KBM-7 (cell line): Measurements from ENCODE around the gene ZMPSTE24.

Source experiments
- DNase-seq: peaks from one replicate; pipeline ENCODE4 v3.0.0-alpha.2; 2015
- in situ Hi-C: fragments of 300-500 bp; cut with MboI; formaldehyde crosslinking; loops from 2 replicates; pipeline ENCODE4 v1.14.3; 2020; ENCODE audit warnings: low sequenced_read_pairs, low pct_unique_long_range_greater_than_20kb, mixed read lengths

The ZMPSTE24 gene

DNA sequence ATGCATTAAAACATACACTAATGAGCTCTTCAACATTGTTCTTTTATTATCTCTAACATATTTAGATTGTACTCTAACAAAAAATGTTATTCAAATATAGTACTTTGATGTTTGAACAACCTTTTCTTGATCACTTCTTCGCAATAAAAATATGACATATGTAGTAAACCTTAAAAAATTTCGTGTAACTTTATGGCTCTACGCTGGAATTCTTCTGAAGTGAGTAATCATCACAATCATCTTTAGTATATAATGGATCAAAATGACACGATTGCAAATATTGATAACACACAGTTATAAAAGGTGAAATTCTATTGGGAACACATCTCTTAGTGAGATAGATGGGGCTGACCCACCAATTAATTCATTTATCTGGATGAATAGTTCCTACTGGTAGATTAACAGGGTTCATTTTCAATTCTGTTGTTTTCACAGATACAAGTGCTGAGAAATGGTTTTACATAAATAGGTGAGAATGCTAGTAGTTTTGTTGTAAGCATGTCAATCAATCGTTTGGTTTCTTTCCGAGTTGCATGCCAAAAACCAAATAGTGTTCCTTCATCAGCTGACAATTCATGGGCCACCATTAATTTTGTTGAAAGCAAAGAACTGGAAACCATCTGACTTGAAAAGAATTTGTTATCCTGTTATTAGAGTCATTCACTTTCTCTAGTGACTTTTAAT, 1.5 kb upstream of the ZMPSTE24 start:
- DNase-seq = no peak
- in situ Hi-C loops = no loop called here

DNA sequence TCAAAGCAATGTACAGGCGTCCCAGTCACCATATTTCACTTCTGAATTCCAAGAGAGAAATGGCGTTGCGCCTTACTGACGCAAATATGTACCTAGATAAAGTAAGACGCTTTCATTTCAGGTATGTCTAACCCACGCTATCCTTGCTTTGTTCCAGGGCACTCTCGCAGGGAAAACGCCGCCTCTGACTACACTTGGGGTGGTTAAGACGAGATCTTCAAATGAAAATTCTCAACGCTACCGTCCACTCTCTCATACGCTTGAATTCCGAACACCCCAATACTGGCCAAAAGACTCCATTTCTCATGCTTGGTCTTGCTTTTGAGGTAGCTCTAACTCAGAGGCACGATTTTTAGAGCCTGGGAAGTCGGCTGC, 736 bp upstream of the ZMPSTE24 start:
- DNase-seq = no peak
- in situ Hi-C loops = no loop called here

DNA sequence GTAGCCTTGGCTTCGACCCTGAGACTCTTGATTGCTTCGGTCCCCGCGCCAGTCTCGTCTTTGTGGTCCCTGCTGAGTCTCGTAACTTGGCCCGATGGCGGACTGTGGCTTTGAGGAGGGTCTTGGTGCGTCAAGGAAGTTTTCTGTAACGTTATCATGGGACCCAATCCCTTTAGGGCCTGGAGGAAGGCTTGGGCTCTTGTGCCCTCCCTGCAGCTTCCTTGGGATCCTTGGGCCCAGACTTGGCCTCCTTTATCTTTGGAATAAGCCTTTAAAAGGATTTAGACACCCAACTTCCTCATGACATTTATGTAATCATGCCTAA, 371 bp downstream of the ZMPSTE24 start:
- in situ Hi-C loops = no loop called here
- DNase-seq = no peak

DNA sequence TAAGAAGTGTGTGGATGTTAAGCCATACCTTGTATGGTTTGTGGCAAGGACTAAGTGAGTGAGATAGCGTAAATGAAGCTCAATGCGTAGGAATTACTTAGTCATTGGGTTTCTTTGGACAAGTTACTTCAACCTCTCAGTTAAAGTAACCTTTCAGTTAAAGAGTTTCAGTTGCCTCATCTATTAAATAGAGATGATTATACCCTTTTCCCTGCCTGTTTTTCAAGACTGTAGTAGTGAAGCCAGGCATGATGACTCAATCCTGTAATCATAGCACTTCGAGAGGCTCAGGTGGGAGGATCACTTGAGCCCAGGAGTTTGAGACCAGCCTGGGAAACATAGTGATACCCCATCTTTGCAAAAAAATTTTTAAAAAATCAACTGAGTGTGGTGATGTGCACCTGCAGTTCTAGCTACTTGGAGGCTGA, 6.3 kb downstream of the ZMPSTE24 start:
- in situ Hi-C loops = no loop called here
- DNase-seq = no peak

DNA sequence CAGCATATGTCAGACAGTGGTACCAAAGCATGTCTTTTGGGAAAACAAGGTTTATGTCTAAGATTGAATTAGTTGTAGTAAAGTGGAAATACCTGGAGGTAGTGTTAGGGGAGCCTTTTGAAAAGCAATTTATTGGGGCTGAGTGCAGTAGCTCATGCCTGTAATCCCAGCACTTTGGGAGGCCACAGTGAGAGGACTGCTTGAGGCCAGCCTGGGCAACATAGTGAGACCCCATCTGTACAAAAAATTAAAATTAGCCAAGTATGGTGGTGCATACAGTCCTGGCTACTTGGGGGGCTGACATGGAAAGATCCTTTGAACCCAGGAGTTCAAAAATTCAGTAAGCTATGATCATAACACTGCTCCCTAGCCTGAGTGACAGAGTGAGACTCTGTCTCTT, 7.3 kb downstream of the ZMPSTE24 start:
- in situ Hi-C loops = no loop called here
- DNase-seq = no peak

DNA sequence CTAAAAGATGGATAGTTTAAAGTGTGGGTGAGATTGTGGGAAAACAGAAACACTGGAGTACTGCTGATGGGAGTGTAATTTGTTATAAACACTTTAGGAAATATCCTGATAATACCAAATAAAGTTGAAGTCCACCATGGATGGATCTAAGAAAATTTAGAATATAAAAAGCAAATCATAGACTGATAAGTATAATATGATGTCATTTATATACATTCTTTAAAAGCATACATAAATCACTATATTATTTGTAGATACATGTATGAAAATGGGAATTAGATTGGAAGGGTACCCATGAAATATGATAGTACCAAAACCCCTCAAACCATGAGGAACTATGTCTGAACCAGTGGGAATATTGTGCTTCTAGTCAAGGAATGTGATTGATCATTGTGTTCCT, 7.9 kb downstream of the ZMPSTE24 start:
- DNase-seq = no peak
- in situ Hi-C loops = no loop called here

DNA sequence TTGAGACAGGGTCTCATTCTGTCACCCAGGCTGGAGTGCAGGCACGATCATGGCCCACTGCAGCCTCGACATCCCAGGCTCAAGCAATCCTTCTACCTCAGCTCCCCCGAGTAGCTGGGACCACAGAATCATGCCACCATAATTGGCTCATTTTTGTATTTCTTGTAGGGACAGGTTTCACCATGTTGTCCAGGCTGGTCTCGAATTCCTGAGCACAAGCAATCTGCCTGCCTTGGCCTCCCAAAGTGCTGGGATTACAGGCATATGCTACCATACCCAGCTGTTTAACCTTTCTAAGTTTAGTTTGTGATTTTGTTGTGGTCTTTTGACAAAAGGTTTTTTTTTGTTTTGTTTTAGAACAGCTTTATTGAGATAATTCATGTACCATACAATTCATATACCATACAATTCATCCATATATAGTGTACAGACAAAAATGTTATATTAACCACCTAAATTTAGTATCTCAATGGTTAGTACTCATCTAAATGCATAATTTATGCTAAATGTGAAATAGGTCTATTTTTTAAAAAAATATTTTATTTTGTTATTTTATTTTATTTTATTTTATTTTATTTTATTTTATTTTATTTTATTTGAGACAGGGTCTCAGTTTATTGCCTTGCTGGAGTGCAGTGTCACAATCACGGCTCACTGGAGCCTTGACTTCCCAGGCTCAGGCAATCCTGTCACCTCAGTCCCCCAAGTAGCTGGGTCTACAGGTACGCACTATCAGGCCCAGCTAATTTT, 8.9 kb downstream of the ZMPSTE24 start:
- in situ Hi-C loops = no loop called here
- DNase-seq = no peak

DNA sequence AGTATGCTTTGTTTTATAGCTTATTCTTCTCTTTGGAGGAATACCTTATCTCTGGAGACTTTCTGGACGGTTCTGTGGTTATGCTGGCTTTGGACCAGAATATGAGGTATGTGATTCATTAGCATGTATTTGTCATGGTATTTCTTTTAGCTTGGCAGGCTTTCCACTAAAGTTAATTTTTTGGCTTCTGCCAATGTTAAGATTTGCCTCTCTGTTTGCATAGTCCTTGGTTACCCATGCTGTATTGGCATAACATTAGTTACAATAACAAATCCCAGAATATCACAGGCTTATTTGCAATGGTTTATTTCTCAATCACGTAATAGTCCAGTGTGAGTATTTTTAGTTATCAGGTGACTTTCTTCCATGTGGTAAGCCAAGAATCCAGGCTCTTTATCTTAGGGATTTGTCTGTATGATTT, 9.7 kb downstream of the ZMPSTE24 start:
- DNase-seq = no peak
- in situ Hi-C loops = no loop called here

DNA sequence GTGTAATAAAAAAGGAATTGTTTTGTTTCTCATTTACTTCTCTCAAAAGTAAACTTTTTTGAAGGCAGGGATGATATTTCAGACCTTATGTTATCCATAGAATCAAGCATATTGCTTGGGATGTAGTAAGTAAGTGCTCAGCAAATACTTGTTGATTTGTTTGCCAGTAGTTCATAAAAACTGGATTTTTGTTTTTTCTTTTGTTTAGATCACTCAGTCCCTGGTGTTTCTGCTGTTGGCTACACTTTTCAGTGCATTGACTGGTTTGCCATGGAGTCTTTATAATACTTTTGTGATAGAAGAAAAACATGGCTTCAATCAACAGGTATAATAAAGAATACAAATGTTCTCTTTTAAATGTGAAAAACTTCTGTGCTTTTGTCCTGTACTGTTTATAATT, 10.2 kb downstream of the ZMPSTE24 start:
- in situ Hi-C loops = no loop called here
- no peak for DNase-seq

DNA sequence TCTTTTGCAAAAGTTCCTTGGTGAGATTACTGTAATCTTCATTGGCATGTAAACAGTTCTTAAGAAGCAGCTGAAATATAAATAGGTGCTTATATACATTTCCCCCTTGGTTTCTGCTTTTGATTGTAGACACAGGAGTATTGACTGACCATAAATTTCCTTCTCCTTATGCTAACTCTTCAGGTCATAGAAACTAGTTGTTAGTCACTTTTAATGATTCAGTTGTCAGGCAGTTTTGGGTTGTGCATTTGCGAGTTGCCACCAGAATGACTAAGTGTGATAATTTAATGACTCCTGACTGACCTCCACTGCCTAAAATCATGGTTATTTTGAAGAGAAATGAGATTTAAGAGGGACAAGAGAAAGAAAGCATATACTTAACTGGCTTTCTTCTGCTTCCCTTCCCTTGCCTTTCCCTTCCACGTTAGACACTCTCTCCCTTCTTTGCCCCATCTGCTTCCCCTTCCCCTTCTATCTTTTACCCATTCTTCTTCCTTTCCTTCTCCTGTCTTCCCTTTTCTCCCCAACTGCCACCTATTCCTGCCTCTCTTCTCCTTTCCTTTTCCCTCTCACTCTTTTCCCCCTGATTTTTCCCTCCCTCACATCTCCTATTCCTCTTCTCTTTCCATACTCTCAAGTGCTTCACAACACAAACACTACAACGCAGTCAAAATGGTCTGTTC, 12.3 kb downstream of the ZMPSTE24 start:
- in situ Hi-C loops = no loop called here
- no peak for DNase-seq

DNA sequence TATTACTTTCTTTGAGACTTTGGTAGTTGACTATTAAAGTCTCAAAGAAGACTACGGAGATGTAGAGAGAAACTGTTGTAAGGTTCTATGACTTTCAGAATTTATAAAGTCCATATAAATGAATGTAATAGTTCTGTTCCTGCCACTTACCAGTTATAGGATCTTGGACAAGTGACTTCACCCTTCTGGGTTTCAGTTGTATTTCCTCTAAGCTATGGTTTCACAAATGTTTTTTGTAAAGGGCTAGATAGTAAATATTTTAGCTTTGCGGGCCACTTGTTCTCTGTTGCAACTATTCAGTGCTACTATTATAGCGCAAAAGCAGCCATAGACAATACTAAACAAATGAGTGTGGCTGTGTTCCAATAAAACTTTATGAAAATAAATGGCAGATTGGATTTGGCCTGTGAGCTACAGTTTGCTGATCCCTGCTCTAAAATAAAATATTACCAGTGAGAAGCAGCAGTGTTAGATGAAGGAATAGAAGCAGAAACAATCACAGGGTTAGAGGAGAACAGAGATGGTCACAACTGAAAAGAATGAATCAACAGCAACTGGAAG, 14.7 kb downstream of the ZMPSTE24 start:
- in situ Hi-C loops = no loop called here

DNA sequence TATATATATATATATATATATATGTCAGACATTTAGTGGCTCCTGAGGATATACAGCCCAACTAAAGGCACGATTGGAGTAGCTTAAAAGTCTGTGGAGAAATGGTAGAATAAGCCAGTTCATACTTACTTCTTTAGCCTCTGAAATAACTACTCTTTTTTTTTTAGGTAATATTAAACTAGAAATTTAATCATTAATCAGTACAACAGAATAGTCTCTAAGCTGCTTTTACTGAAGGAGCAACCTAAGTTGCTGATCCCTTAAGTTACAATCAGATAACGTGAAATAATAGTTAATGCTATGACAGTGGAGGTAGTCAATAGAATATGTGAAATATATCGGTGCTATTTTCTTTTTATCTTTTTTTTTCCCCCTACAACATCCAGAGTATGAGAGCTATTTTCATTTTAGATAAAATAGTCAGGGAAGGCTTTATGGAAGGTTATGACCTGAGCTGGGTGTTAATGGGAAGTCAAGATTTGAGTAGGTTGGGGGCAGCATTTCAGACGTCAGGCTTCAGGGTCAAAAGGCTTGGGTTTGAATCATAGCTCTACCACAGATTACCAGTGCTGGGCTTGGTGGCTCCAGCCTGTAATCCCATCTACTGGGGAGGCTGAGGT, 15.6 kb downstream of the ZMPSTE24 start:
- DNase-seq = no peak
- in situ Hi-C loops = no loop called here

More for the DNA sequence above, 14.7 kb downstream of the ZMPSTE24 start:
- DNase-seq = no peak

DNA sequence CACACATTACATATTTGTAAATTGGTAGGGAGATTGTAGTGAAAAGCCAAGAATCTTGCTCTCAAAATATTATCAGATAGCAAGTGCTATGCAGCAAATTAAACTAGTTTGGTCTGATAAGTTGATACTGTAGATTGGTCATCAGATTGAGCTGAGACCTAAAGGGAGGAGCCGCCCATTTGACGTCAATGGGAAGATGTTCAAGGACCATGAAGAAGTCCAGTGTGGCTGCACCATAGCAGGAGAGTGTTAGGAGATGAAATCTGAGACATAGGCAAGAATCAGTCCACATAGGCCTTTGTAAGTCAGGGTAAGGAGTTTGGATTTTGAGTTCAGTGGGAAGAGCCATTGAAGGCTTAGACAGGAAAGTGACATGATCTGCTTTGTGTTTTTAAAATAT, 16.3 kb downstream of the ZMPSTE24 start:
- in situ Hi-C loops = no loop called here
- DNase-seq = no peak

DNA sequence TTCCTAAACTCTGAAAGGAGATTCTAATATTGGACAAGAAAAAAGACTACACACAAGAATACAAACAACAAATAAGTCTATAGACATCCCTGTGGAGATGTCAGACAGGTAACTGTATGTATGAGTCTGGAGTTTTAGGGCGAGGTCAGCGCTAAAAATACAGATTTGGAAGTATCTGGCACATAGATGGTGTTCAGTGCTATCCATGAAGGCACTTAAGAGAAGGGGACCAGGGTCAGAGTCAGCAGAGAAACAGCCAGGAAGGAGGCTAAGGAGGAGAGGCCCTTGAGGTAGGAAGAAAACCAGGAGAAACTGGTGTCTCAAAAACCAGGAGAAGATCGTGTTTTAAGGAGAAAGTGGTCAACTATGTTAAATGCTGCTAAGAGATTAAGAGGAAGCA, 18.1 kb downstream of the ZMPSTE24 start:
- no peak for DNase-seq
- in situ Hi-C loops = no loop called here

DNA sequence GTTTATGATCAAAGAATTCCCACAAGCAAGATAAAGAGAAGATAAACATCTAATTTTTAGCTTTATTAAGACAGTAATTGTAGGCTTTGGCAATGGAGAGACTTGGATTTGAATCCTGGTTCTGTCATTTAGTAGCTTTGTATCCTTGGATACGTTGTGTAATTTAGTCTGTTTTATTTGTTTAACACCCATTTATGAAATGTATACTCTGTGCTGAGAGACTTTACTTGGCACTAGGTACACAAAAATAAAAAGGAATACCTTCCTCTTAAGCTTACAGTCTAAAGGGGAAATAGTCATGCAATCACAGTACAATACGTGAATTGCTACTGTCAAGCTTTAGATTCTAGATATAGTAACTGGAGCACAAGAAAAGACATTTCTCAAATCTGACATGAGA, 23.8 kb downstream of the ZMPSTE24 start:
- in situ Hi-C loops = no loop called here
- no peak for DNase-seq

DNA sequence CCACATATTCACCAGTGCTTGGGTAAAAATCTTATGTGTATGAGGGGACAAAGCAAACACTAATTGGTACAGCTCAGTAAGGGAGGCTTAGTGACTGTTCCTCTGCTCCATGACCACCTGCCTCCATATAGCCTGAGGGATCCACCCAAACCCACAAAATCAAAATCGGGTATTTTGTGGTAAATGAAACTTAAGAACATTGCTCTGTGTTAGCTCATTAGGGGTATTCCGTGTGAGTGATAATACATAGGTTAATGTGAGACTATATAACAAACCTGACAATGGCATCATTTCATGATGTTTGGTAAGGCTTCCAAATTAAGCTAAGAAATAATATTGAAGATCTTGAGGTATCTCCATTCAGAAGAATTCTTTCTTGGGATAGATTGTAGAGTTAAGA, 33.3 kb downstream of the ZMPSTE24 start:
- in situ Hi-C loops = no loop called here
- DNase-seq = no peak

DNA sequence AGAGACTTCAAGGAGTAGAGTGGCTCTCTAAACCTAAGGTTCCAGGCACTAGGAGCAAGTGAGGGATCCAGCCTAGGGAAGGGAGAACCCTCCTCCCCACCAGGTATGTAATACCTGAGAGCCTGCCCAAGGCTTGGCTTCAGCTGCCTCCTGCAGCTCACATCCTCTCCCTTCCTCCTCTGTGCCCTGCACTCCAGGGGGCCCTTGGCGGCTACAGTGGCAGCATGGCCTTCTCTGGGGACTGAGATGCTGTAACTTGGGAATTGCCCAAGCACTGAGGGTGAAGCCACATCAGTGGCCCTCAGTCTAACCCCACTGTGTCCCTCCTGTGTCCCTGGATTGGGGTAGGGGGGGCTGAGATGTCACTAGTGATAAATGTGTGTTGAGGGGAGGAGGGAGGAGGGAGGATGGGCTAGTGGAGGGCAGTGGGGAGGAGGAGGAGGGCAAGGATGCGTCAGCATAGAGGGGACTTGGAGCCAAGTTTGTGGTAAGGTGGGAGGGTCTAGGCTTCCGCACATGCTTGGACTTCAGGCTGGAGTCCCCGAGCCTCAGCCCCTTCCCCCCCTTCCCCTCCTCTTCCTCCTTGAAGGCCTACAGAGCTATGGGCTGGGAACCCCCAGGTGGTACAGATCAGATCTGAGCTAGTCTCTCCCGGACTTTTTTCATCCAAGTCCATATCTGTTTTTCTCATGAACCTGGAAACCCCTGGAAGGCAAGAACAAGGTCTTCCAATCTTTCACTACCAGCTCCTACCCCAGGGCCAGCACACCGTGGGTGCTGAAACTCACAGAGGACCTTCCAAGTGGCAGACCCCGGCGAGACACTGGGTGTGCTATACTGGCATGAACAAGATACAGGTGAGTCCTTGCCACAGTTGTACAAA, 41.6 kb downstream of the ZMPSTE24 start:
- in situ Hi-C loops = no loop called here
- peak; percentile 21 for DNase-seq

DNA sequence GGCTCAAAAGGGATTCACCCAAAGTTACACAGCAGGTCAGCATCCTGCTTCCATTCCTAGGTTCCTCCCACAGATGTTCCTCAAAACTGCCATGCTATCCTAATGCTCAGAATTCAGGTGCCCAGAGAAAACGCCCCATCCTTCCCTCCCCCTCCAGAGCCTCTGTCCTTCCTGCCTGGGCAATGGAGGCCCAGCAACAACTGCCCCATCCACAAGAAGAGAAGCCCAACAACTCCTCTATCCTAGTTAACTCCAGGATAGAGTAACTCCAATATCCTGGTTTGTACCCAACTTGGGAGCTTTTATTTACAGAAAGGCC, 42.2 kb downstream of the ZMPSTE24 start:
- DNase-seq = no peak
- in situ Hi-C loops = no loop called here

DNA sequence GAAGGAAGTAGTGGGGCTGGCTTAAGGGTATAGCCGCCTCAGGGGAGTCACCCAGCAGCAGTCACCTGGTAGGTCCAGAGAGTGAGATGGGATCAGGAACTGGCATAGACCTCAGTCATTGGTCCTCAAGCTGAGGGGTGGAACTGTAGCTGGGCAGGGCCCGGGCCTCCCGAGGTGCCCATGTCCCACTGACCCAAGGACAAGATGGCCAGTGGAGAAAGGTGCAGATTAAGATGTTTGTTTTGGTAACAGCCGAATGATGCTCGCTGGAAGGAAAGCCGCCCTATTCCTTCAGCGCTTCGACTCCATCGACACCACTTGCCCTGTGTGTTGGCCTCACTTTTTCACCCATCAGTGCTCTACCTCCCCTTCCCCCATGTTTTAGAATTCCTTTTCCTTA, 42.6 kb downstream of the ZMPSTE24 start:
- DNase-seq = no peak
- in situ Hi-C loops = no loop called here
